ENCODE results near the gene ARHGAP10. TPM values are rescaled to one million over a fixed set of nuclear protein-coding genes. Genes with fewer than 3 reads are reported as not detected.

The ARHGAP10 gene
- total and polyA plus RNA-seq, 10 of the 15 experiments (the other 5 are each of a cell fraction or from before 2014, with no cell fraction given) = 1.3 to 25.8 (median 17.2) TPM

- CTCF ChIA-PET = no interaction called here
- ATAC-seq = no peak
- TF ChIP-seq KDM1A (IDR thresholded peaks at IDR 0.05; ENCODE audit: borderline replicate concordance) = no peak
- no peak for TF ChIP-seq IRF5 (IDR thresholded peaks at IDR 0.05; ENCODE audit: borderline replicate concordance)
- no peak for TF ChIP-seq TARDBP (IDR thresholded peaks at IDR 0.05; ENCODE audit: borderline replicate concordance)
- no peak for TF ChIP-seq IRF3 (IDR thresholded peaks at IDR 0.05)
- TF ChIP-seq ZBTB33 (IDR thresholded peaks at IDR 0.05) = no peak
- no peak for TF ChIP-seq YY1 (IDR thresholded peaks at IDR 0.05; ENCODE audit: low read depth, low read length)
- TF ChIP-seq CEBPB (IDR thresholded peaks at IDR 0.05; ENCODE audit: borderline replicate concordance in 1 of 2, low read depth in 2 of 2, low read length in 2 of 2) = no peak
- TF ChIP-seq HDGF (IDR thresholded peaks at IDR 0.05) = no peak
- no peak for TF ChIP-seq MEF2B (IDR thresholded peaks at IDR 0.05; ENCODE audit: partially characterized antibody, poor library complexity, severe bottlenecking)
- no peak for TF ChIP-seq FOXM1 (IDR thresholded peaks at IDR 0.05; ENCODE audit: low read depth, low read length)
- RAD21 ChIA-PET (ENCODE audit: unreplicated experiment) = interaction anchor here (0.6 kb wide), 1 partner anchor 11 kb away, joined by 3 read pairs; no protein-coding TSS in a partner anchor
- Histone ChIP-seq H2AFZ (ENCODE audit: control insufficient read depth, low read depth, low read length) (no peak overlapping the region), H3K9me3 (replicated peaks; ENCODE audit: control insufficient read depth, insufficient read depth, low read length) (peaks cover 7% of the 10 kb centered on the region; the same call in 2 of the 3 replicates), H3K4me1 (ENCODE audit: control insufficient read depth, insufficient read depth, low read length) (no peaks in the 10 kb centered on the region), H3K4me2 (ENCODE audit: control insufficient read depth, insufficient read depth) (no peak overlapping the region), H3K36me3 (ENCODE audit: control insufficient read depth in 2 of 2, insufficient read depth in 2 of 2, low read length in 1 of 2) (no peaks in the 10 kb centered on the region), H3K27ac (ENCODE audit: control insufficient read depth, insufficient read depth) (no peak overlapping the region), H3K4me3 (no peak overlapping the region), H3K9ac (ENCODE audit: control insufficient read depth, insufficient read depth, low read length) (no peak overlapping the region), H4K20me1 (ENCODE audit: control insufficient read depth, insufficient read depth) (no peaks in the 10 kb centered on the region), H3K27me3 (replicated peaks in 1 of 2; ENCODE audit: control insufficient read depth in 2 of 2, insufficient read depth in 2 of 2, low read length in 1 of 2) (no peaks in the 10 kb centered on the region), H3K79me2 (ENCODE audit: control insufficient read depth, insufficient read depth, low read length) (no peaks in the 10 kb centered on the region)
- WGBS (ENCODE audit: insufficient coverage, insufficient replicate concordance, low lambda C conversion rate, missing lambda C conversion rate) = 12% methylated on average over 2 of the region's 2 CpGs
- POLR2A ChIA-PET = no interaction called here
- no peak for FAIRE-seq
- SMC1A ChIA-PET (ENCODE audit: uncharacterized antibody, unreplicated experiment) = interaction anchor here (1.6 kb wide), 1 partner anchor 18 kb away, joined by 4 read pairs; no protein-coding TSS in a partner anchor
- in situ Hi-C loops (cut with MboI) (no loop called here), intact Hi-C loops (cut with micrococcal nuclease; ENCODE audit: unreplicated experiment) (no loop called here)
- BruUV-seq (replicated peaks) = no TSS peak
- DNase-seq (ENCODE audit: low read depth, low spot score) = no peak
Observed at GRCh38 chr4:147901388-147901787, 169.5 kb downstream of the ARHGAP10 start.

Data from GM12878 (cell line).